ENCODE results near the gene TIMM50.

- TF ChIP-seq POLR2A (IDR thresholded peaks at IDR 0.05): no peak
- TF ChIP-seq, protein P1, sequence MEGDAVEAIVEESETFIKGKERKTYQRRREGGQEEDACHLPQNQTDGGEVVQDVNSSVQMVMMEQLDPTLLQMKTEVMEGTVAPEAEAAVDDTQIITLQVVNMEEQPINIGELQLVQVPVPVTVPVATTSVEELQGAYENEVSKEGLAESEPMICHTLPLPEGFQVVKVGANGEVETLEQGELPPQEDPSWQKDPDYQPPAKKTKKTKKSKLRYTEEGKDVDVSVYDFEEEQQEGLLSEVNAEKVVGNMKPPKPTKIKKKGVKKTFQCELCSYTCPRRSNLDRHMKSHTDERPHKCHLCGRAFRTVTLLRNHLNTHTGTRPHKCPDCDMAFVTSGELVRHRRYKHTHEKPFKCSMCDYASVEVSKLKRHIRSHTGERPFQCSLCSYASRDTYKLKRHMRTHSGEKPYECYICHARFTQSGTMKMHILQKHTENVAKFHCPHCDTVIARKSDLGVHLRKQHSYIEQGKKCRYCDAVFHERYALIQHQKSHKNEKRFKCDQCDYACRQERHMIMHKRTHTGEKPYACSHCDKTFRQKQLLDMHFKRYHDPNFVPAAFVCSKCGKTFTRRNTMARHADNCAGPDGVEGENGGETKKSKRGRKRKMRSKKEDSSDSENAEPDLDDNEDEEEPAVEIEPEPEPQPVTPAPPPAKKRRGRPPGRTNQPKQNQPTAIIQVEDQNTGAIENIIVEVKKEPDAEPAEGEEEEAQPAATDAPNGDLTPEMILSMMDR (IDR thresholded peaks at IDR 0.05): no peak
These were observed 32.4 kb upstream of the TIMM50 start for GRCh38 chr19:39448271-39448670.

Measured in esophagus squamous epithelium (tissue), 4 donors.